IMR-90 (cell line): ENCODE measurements around the gene ADD2. TPM values are rescaled to one million over a fixed set of nuclear protein-coding genes. Genes with fewer than 3 reads are reported as not detected.

Experiments
- ATAC-seq: fragments of 200-7000 bp; cut with Tn5 transposase; 2 replicates; pipeline ENCODE4 v1.9.1; 2020; ENCODE audit warnings: low read depth, mild to moderate bottlenecking, moderate library complexity
- BruUV-seq: library from RNA; stranded (reverse); fragments of 400-500 nt; replicated peaks from 2 replicates; lab custom pipeline; 2021; lab: Mats Ljungman, UMichigan
- CTCF ChIA-PET: fragments of 300-600 bp; formaldehyde crosslinking; extraction: SDS; loops from one replicate; lab custom pipeline; 2021; ENCODE audit warnings: antibody characterized with exemption; lab: Yijun Ruan, JAX
- POLR2A ChIA-PET: fragments of 300-600 bp; sonication (Branson Sonifier 250); formaldehyde crosslinking; loops from one replicate; lab custom pipeline; 2022; ENCODE audit warnings: antibody characterized with exemption; ENCODE audit not compliant: unreplicated experiment; lab: Charles Lee
- DNase-seq: peaks from one replicate; pipeline ENCODE4 v3.0.0; 2013
- H2AFZ ChIP-seq: replicated peaks from 2 replicates; pipeline ENCODE3; 2013; ENCODE audit warnings: low read length, mild to moderate bottlenecking; ENCODE audit not compliant: poor library complexity
- H2AK5ac ChIP-seq: 2 replicates; pipeline ENCODE4 v1.6.1; 2013; ENCODE audit warnings: low read depth, low read length, inconsistent platforms
- H2AK9ac ChIP-seq: replicated peaks from 2 replicates; pipeline ENCODE3; 2013; ENCODE audit warnings: mild to moderate bottlenecking, low read depth, low read length, moderate library complexity; ENCODE audit not compliant: poor library complexity
- H2BK120ac ChIP-seq: 2 replicates; pipeline ENCODE4 v1.6.1; 2013; ENCODE audit warnings: low read depth, low read length, inconsistent platforms
- H2BK15ac ChIP-seq: 3 replicates; pipeline ENCODE4 v1.6.1; 2013; ENCODE audit warnings: low read depth, low read length, inconsistent platforms
- H2BK20ac ChIP-seq: 2 replicates; pipeline ENCODE4 v1.6.1; 2013; ENCODE audit warnings: low read depth, mild to moderate bottlenecking, inconsistent platforms, low read length, moderate library complexity
- H2BK5ac ChIP-seq: 2 replicates; pipeline ENCODE4 v1.6.1; 2013; ENCODE audit warnings: mild to moderate bottlenecking, low read depth, low read length, inconsistent platforms; ENCODE audit not compliant: poor library complexity, severe bottlenecking
- H3K14ac ChIP-seq: replicated peaks from 2 replicates; pipeline ENCODE4 v1.6.1; 2013; ENCODE audit warnings: low read depth, low read length, inconsistent platforms
- H3K18ac ChIP-seq: 2 replicates; pipeline ENCODE4 v1.6.1; 2013; ENCODE audit warnings: low read depth, low read length, control low read depth
- H3K23ac ChIP-seq: 2 replicates; pipeline ENCODE4 v1.6.1; 2013; ENCODE audit warnings: low read depth, low read length, inconsistent platforms
- H3K27ac ChIP-seq: 2 replicates; pipeline ENCODE4 v1.5.1; 2013; ENCODE audit warnings: mild to moderate bottlenecking, control low read depth, low read length; ENCODE audit not compliant: insufficient read depth
- H3K27me3 ChIP-seq: 2 replicates; pipeline ENCODE4 v1.6.1; 2013; ENCODE audit warnings: low read length; ENCODE audit not compliant: control insufficient read depth, insufficient read depth
- H3K36me3 ChIP-seq: 2 replicates; pipeline ENCODE4 v1.6.1; 2013; ENCODE audit warnings: low read length, mixed read lengths; ENCODE audit not compliant: control insufficient read depth, insufficient read depth
- H3K4ac ChIP-seq: 2 replicates; pipeline ENCODE4 v1.6.1; 2013; ENCODE audit warnings: low read depth, low read length, inconsistent platforms
- H3K4me1 ChIP-seq: 2 replicates; pipeline ENCODE4 v1.6.1; 2013; ENCODE audit warnings: low read length, mixed read lengths; ENCODE audit not compliant: control insufficient read depth, insufficient read depth
- H3K4me2 ChIP-seq: 2 replicates; pipeline ENCODE4 v1.6.1; 2013; ENCODE audit warnings: low read depth, mild to moderate bottlenecking, control low read depth, low read length, moderate library complexity
- H3K4me3 ChIP-seq: 2 replicates; pipeline ENCODE4 v1.5.1; 2013; ENCODE audit warnings: low read depth, mild to moderate bottlenecking, control low read depth, low read length, moderate library complexity; ENCODE audit not compliant: insufficient read depth
- H3K56ac ChIP-seq: 2 replicates; pipeline ENCODE4 v1.6.1; 2013; ENCODE audit warnings: low read length, inconsistent platforms; ENCODE audit not compliant: insufficient read depth; ENCODE audit errors: extremely low read depth
- H3K79me1 ChIP-seq, 2 experiments: 2 replicates each; pipeline ENCODE4 v1.6.1; 2013; ENCODE audit warnings: low read length in 2 of 2, inconsistent platforms in 1 of 2, low read depth in 1 of 2
- H3K9ac ChIP-seq: 2 replicates; pipeline ENCODE4 v1.6.1; 2013; ENCODE audit warnings: low read depth, low read length, control low read depth
- H3K9me1 ChIP-seq: 2 replicates; pipeline ENCODE4 v1.6.1; 2013; ENCODE audit warnings: low read length, inconsistent platforms; ENCODE audit not compliant: insufficient read depth
- H3K9me3 ChIP-seq: 2 replicates; pipeline ENCODE4 v1.6.1; 2013; ENCODE audit warnings: low read length; ENCODE audit not compliant: control insufficient read depth, insufficient read depth
- H4K20me1 ChIP-seq: 2 replicates; pipeline ENCODE4 v1.6.1; 2013; ENCODE audit warnings: low read length, inconsistent platforms; ENCODE audit not compliant: insufficient read depth
- H4K5ac ChIP-seq: 2 replicates; pipeline ENCODE4 v1.6.1; 2013; ENCODE audit warnings: mild to moderate bottlenecking, low read depth, low read length, control low read depth
- H4K8ac ChIP-seq, 2 experiments: 2 replicates each; pipeline ENCODE4 v1.6.1; 2013; ENCODE audit warnings: low read depth in 2 of 2, low read length in 2 of 2, control low read depth in 1 of 2, inconsistent platforms in 1 of 2
- H4K91ac ChIP-seq: 2 replicates; pipeline ENCODE4 v1.6.1; 2013; ENCODE audit warnings: low read depth, low read length, inconsistent platforms; ENCODE audit not compliant: insufficient read depth
- BHLHE40 ChIP-seq: fragments of 150-350 bp; IDR thresholded peaks from 2 replicates; pipeline ENCODE4 v1.6.1; 2016; ENCODE audit warnings: mild to moderate bottlenecking, low read depth, low read length
- CEBPB ChIP-seq: IDR thresholded peaks from 2 replicates; pipeline ENCODE4 v1.6.1; 2012; ENCODE audit warnings: low read depth, low read length, improper control_type of control experiment
- CTCF ChIP-seq: conservative IDR thresholded peaks from 2 replicates; pipeline ENCODE4 v1.5.1; 2012; ENCODE audit warnings: mild to moderate bottlenecking, low read depth, low read length, improper control_type of control experiment
- MAFK ChIP-seq: IDR thresholded peaks from 2 replicates; pipeline ENCODE4 v1.6.1; 2012; ENCODE audit warnings: low read depth, low read length, improper control_type of control experiment
- MXI1 ChIP-seq: IDR thresholded peaks from 2 replicates; pipeline ENCODE4 v1.6.1; 2012; ENCODE audit warnings: low read depth, mild to moderate bottlenecking, low read length, moderate library complexity, borderline replicate concordance
- NFE2L2 ChIP-seq: fragments of 150-350 bp; IDR thresholded peaks from 2 replicates; pipeline ENCODE4 v1.6.1; 2016; ENCODE audit warnings: low read depth, mild to moderate bottlenecking, low read length
- POLR2A ChIP-seq: IDR thresholded peaks from 2 replicates; pipeline ENCODE4 v1.6.1; 2012; ENCODE audit warnings: mild to moderate bottlenecking, low read depth, low read length
- RCOR1 ChIP-seq: IDR thresholded peaks from 2 replicates; pipeline ENCODE4 v1.6.1; 2012; ENCODE audit warnings: mild to moderate bottlenecking, low read length, improper control_type of control experiment; ENCODE audit not compliant: insufficient replicate concordance
- SMC3 ChIP-seq: fragments of 150-350 bp; IDR thresholded peaks from 2 replicates; pipeline ENCODE4 v1.6.1; 2016; ENCODE audit warnings: low read depth, mild to moderate bottlenecking, antibody characterized with exemption, low read length, moderate library complexity
- USF2 ChIP-seq: fragments of 150-350 bp; IDR thresholded peaks from 2 replicates; pipeline ENCODE4 v1.6.1; 2017; ENCODE audit warnings: mild to moderate bottlenecking, antibody characterized with exemption, low read length, low read depth
- WGBS, 2 experiments: methylation state at CpG; one replicate each; pipeline versions ENCODE4 v1.1.5 to v1.1.7; 2013; ENCODE audit warnings: missing lambda C conversion rate in 2 of 2; ENCODE audit not compliant: insufficient read length in 1 of 2; ENCODE audit errors: extremely low coverage in 2 of 2; 5-methylcytosine and 5-hydroxymethylcytosine counted together
- dilution Hi-C: fragments of 300-500 bp; cut with HindIII; formaldehyde crosslinking; loops from one replicate; pipeline ENCODE4 v1.14.3; 2018; ENCODE audit warnings: low sequenced_read_pairs; ENCODE audit not compliant: unreplicated experiment
- in situ Hi-C: fragments of 300-500 bp; cut with MboI; formaldehyde crosslinking; loops from 3 replicates; pipeline ENCODE4 v1.14.3; 2019; ENCODE audit warnings: low sequenced_read_pairs, inconsistent platforms, mixed read lengths
- intact Hi-C: fragments of 100-400 bp; cut with micrococcal nuclease; formaldehyde crosslinking; loops from 2 replicates; pipeline ENCODE4 v1.10.0; 2022
- polyA plus RNA-seq, 3 experiments: library from polyadenylated mRNA; depleted of rRNA; stranded (reverse); fragments of >200 nt; gene quantifications; 2 replicates each; pipeline ENCODE4 v1.2.3, GENCODE V29; 2012; ENCODE audit warnings: low replicate concordance in 1 of 3
- total RNA-seq: library from RNA; depleted of rRNA; stranded (reverse); fragments of >200 nt; gene quantifications from 2 replicates; pipeline ENCODE4 v1.2.3, GENCODE V29; 2012
- TF ChIP-seq, protein P1 (sequence below): fragments of 150-350 bp; IDR thresholded peaks from 2 replicates; pipeline ENCODE4 v1.6.1; 2016; ENCODE audit warnings: low read depth, mild to moderate bottlenecking, low read length, moderate library complexity, borderline replicate concordance

ADD2 gene
- total and polyA plus RNA-seq, 2 of the 4 experiments (the other 2 are of a cell fraction) = not detected

GRCh38 chr2:70748002-70748784 is 19.8 kb downstream of the ADD2 start:
- in situ Hi-C loops = no loop called here
- POLR2A ChIA-PET = no interaction called here

More at GRCh38 chr2:70748002-70748784, 19.8 kb downstream of the ADD2 start:
- Histone ChIP-seq H2BK20ac (no peak overlapping the region), H4K20me1 (no peaks in the 10 kb centered on the region), H2AK9ac (no peak overlapping the region), H3K9ac (no peak overlapping the region), H3K56ac (no peak overlapping the region), H3K27ac (no peak overlapping the region), H4K8ac (no peak overlapping the region), H3K27me3 (no peaks in the 10 kb centered on the region), H3K9me1 (no peaks in the 10 kb centered on the region), H3K4me2 (no peak overlapping the region), H2BK5ac (no peak overlapping the region), H4K91ac (no peak overlapping the region), H2AFZ (no peak overlapping the region), H3K9me3 (no peaks in the 10 kb centered on the region), H2AK5ac (no peak overlapping the region), H3K14ac (no peak overlapping the region), H2BK120ac (no peak overlapping the region), H3K4ac (no peak overlapping the region), H3K4me3 (no peak overlapping the region), H3K18ac (no peak overlapping the region), H4K5ac (no peak overlapping the region), H2BK15ac (no peak overlapping the region), H3K4me1 (no peaks in the 10 kb centered on the region), H3K23ac (no peak overlapping the region), H3K79me1 (no peaks in the 10 kb centered on the region), H3K36me3 (no peaks in the 10 kb centered on the region)
- DNase-seq (no peak), ATAC-seq (no peak)
- CTCF ChIA-PET = no interaction called here
- no CpG with 5 or more reads among the region's 1 CpG for WGBS, 2 experiments
- intact Hi-C loops = no loop called here
- dilution Hi-C loops = no loop called here
- no TSS peak for BruUV-seq
- TF ChIP-seq NFE2L2 (no peak), SMC3 (no peak), RCOR1 (no peak), CEBPB (no peak), USF2 (no peak), MAFK (no peak), POLR2A (no peak), CTCF (no peak), BHLHE40 (no peak), MXI1 (no peak)
- TF ChIP-seq, protein P1, sequence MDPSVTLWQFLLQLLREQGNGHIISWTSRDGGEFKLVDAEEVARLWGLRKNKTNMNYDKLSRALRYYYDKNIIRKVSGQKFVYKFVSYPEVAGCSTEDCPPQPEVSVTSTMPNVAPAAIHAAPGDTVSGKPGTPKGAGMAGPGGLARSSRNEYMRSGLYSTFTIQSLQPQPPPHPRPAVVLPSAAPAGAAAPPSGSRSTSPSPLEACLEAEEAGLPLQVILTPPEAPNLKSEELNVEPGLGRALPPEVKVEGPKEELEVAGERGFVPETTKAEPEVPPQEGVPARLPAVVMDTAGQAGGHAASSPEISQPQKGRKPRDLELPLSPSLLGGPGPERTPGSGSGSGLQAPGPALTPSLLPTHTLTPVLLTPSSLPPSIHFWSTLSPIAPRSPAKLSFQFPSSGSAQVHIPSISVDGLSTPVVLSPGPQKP = no peak
